Lower lobe of right lung (tissue), 2 donors: ENCODE measurements around the gene CCDC107. TPM values are rescaled to one million over a fixed set of nuclear protein-coding genes. Genes with fewer than 3 reads are reported as not detected.

ENCODE experiments used
- ATAC-seq, 2 donors: fragments of 200-7000 bp; cut with Tn5 transposase; one replicate each; pipeline ENCODE4 v1.9.1; 2020 to 2022; ENCODE audit warnings: mild to moderate bottlenecking in 2 of 2, moderate library complexity in 2 of 2
- DNase-seq: peaks from one replicate; pipeline ENCODE4 v3.0.0-alpha.2; 2020
- H3K27ac ChIP-seq: fragments of 200-600 bp; one replicate; pipeline ENCODE4 v1.8.0; 2022
- H3K27me3 ChIP-seq: fragments of 200-600 bp; one replicate; pipeline ENCODE4 v1.8.0; 2022; ENCODE audit warnings: low read depth
- H3K36me3 ChIP-seq: fragments of 200-600 bp; one replicate; pipeline ENCODE4 v1.8.0; 2022; ENCODE audit warnings: mild to moderate bottlenecking
- H3K4me1 ChIP-seq: fragments of 200-600 bp; one replicate; pipeline ENCODE4 v1.8.0; 2022
- H3K4me3 ChIP-seq: fragments of 200-600 bp; one replicate; pipeline ENCODE4 v1.8.0; 2022; ENCODE audit warnings: mild to moderate bottlenecking
- H3K9me3 ChIP-seq: fragments of 200-600 bp; one replicate; pipeline ENCODE4 v1.8.0; 2022
- intact Hi-C: fragments of 100-400 bp; cut with DNase I; formaldehyde crosslinking; loops from one replicate; pipeline ENCODE4 v1.11.0; 2022
- microRNA-seq: library from miRNA; unstranded; fragments of <30 nt; microRNA quantifications from one replicate; pipeline ENCODE4 v1.2.0, GENCODE V29; 2020; ENCODE audit warnings: borderline number of aligned reads
- total RNA-seq: library from RNA; stranded (reverse); fragmentation: NEBNext Ultra II Directional; extraction: Animal tissue kit (Norgen Biotek cat#: 25700); gene quantifications from one replicate; pipeline ENCODE4 v1.2.1, GENCODE V29; 2021
- TF ChIP-seq, protein P1 (sequence below): fragments of 200-600 bp; IDR thresholded peaks from one replicate; pipeline ENCODE4 v1.8.0; 2022; ENCODE audit warnings: antibody characterized with exemption, mild to moderate bottlenecking
- donor health status: DM: no; HTN: yes; CAD: no; lungs with severe emphysema.

The CCDC107 gene
- total RNA-seq, 1 donor from 2014 or later = 28.9 TPM

- ATAC-seq = no peak
- no peak overlapping the region for H3K4me3 ChIP-seq
- H3K27me3 ChIP-seq = no peaks in the 10 kb centered on the region
- no peaks in the 10 kb centered on the region for H3K9me3 ChIP-seq
- intact Hi-C loops = no loop called here
- peaks cover 100% of the 10 kb centered on the region for H3K36me3 ChIP-seq
- no peak overlapping the region for H3K27ac ChIP-seq
- TF ChIP-seq, protein P1, sequence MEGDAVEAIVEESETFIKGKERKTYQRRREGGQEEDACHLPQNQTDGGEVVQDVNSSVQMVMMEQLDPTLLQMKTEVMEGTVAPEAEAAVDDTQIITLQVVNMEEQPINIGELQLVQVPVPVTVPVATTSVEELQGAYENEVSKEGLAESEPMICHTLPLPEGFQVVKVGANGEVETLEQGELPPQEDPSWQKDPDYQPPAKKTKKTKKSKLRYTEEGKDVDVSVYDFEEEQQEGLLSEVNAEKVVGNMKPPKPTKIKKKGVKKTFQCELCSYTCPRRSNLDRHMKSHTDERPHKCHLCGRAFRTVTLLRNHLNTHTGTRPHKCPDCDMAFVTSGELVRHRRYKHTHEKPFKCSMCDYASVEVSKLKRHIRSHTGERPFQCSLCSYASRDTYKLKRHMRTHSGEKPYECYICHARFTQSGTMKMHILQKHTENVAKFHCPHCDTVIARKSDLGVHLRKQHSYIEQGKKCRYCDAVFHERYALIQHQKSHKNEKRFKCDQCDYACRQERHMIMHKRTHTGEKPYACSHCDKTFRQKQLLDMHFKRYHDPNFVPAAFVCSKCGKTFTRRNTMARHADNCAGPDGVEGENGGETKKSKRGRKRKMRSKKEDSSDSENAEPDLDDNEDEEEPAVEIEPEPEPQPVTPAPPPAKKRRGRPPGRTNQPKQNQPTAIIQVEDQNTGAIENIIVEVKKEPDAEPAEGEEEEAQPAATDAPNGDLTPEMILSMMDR = no peak
- H3K4me1 ChIP-seq = no peaks in the 10 kb centered on the region
- no peak for DNase-seq
These were observed 48.9 kb downstream of the CCDC107 start for GRCh38 chr9:35706951-35707350.

GRCh38 chr9:35708146-35708545, 50.1 kb downstream of the CCDC107 start:
- no peak for ATAC-seq
- Histone ChIP-seq H3K4me1 (no peaks in the 10 kb centered on the region), H3K27me3 (no peaks in the 10 kb centered on the region), H3K27ac (no peak overlapping the region), H3K36me3 (peaks cover 100% of the 10 kb centered on the region), H3K9me3 (no peaks in the 10 kb centered on the region), H3K4me3 (no peak overlapping the region)
- TF ChIP-seq, protein P1 = no peak
- DNase-seq = no peak
- intact Hi-C loops = no loop called here

DNA sequence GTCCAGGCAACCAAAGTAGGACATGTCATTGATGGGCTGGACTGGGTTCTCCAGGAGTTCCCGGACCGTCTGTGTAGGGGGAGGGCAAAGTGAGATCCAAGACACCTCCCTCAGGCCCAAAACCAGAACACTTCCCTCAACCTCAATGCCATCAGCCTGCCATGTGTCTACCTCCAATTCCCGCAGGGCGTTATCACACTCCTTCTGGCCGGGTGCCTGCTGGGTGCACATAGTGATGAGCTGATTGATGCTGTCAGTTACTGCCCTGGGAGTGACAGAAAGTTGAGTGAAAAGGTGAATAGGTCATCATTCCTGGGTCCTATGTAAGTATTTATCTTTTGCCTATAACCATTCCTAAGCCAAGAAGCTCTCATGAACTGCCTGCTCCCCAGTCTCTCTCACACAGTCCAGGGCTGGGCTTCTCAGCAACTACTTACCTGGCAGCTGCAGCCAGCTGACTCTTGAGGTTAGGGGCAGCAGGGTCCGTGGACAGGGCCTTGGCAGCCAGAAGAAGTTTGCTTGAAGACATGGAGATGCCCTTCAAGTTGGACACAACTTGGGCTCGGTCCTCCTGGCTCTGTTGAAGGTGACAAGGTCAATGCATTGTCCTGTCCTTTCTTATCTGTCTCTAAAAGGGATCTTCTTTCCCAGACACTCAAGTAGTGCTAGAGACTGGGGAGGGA, 52.9 kb downstream of the CCDC107 start:
- no peak for DNase-seq
- H3K36me3 ChIP-seq = peaks cover 100% of the 10 kb centered on the region
- TF ChIP-seq, protein P1 = no peak
- intact Hi-C loops = no loop called here
- no peaks in the 10 kb centered on the region for H3K27me3 ChIP-seq
- no peak for ATAC-seq
- no peaks in the 10 kb centered on the region for H3K4me1 ChIP-seq
- H3K4me3 ChIP-seq = no peak overlapping the region
- H3K27ac ChIP-seq = no peak overlapping the region
- no peaks in the 10 kb centered on the region for H3K9me3 ChIP-seq

Small RNA genes within 50 kb of the gene (microRNA-seq; reads per million reads assigned to microRNA genes)
- not detected for gene MIR6852

Other genes starting within 250 kb of the CCDC107 start
- 23.6 TPM for gene RUSC2, start 168.2 kb upstream of the CCDC107 start, total RNA-seq
- gene TESK1, start 53.0 kb upstream of the CCDC107 start, total RNA-seq = 44.0 TPM
- gene CD72, start 39.9 kb upstream of the CCDC107 start, total RNA-seq = 4.5 TPM
- 1.5 TPM for gene SIT1, start 7.4 kb upstream of the CCDC107 start, total RNA-seq
- gene RMRP, start 273 bp upstream of the CCDC107 start, total RNA-seq = 24,340 TPM
- gene ARHGEF39, start 6.9 kb downstream of the CCDC107 start, total RNA-seq = 1.2 TPM
- not detected for gene CA9, start 15.6 kb downstream of the CCDC107 start, total RNA-seq
- gene TPM2, start 31.6 kb downstream of the CCDC107 start, total RNA-seq = 110 TPM
- gene TLN1, start 73.9 kb downstream of the CCDC107 start, total RNA-seq = 406 TPM
- 28.1 TPM for gene CREB3, start 74.4 kb downstream of the CCDC107 start, total RNA-seq
- 68.0 TPM for gene GBA2, start 90.9 kb downstream of the CCDC107 start, total RNA-seq
- gene RGP1, start 91.0 kb downstream of the CCDC107 start, total RNA-seq = 29.6 TPM
- gene MSMP, start 96.0 kb downstream of the CCDC107 start, total RNA-seq = not detected
- 20.6 TPM for gene NPR2, start 133.3 kb downstream of the CCDC107 start, total RNA-seq
- gene SPAG8, start 154.0 kb downstream of the CCDC107 start, total RNA-seq = 13.3 TPM
- 32.6 TPM for gene HINT2, start 156.8 kb downstream of the CCDC107 start, total RNA-seq
- 0.32 TPM for gene FAM221B, start 170.4 kb downstream of the CCDC107 start, total RNA-seq
- gene TMEM8B, start 170.9 kb downstream of the CCDC107 start, total RNA-seq = 12.6 TPM
- not detected for gene OR13J1, start 212.1 kb downstream of the CCDC107 start, total RNA-seq
- 8.7 TPM for gene HRCT1, start 247.9 kb downstream of the CCDC107 start, total RNA-seq